ENCODE results near the gene TAGLN. TPM values are rescaled to one million over a fixed set of nuclear protein-coding genes. Genes with fewer than 3 reads are reported as not detected.

Gene TAGLN
- total RNA-seq, 2 donors from 2014 or later = 1.5 to 5.4 TPM

DNA sequence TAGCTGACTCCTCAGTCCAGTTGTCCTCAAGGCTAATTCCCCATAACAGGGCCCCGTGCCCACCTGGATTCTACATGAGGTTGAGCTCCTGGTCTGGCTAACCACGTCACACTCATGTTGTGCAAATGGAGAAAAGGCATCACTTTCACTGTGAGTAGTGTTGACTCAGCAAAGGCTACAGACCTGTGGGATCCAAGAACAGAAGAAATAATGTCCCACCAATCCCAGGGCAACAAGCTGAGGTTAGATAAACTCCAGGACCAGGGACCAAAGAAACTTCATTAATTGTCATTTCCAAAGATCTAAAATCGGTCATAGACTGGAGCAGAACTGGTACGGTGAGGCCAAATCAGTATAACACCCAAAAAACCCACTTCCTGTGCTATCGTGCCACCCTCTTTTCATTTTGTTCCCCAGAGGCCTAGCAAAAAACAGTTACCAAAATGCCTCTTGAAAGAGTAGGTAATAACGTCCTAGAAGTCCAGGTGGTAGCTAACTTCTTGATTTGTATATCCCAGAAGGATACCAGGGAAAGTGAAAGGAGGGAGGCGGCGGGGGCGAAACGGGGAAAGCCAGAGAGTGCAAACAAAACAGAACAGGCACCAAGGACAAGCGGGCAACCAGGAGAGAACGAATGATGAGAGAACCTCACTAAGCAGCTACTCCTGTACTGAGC lies 31.3 kb downstream of the TAGLN start:
- peak; percentile 67 to 68 for DNase-seq (ENCODE audit: low spot score in 2 of 2)
- Mint-ChIP-seq H3K9me3 (no peaks in the 10 kb centered on the region), H3K27ac (peak overlapping the region; percentile 96 to 100), H3K36me3 (peaks cover 46 to 50% of the 10 kb centered on the region in 2 donors)
- peak; percentile 71 to 74 for ATAC-seq

DNA sequence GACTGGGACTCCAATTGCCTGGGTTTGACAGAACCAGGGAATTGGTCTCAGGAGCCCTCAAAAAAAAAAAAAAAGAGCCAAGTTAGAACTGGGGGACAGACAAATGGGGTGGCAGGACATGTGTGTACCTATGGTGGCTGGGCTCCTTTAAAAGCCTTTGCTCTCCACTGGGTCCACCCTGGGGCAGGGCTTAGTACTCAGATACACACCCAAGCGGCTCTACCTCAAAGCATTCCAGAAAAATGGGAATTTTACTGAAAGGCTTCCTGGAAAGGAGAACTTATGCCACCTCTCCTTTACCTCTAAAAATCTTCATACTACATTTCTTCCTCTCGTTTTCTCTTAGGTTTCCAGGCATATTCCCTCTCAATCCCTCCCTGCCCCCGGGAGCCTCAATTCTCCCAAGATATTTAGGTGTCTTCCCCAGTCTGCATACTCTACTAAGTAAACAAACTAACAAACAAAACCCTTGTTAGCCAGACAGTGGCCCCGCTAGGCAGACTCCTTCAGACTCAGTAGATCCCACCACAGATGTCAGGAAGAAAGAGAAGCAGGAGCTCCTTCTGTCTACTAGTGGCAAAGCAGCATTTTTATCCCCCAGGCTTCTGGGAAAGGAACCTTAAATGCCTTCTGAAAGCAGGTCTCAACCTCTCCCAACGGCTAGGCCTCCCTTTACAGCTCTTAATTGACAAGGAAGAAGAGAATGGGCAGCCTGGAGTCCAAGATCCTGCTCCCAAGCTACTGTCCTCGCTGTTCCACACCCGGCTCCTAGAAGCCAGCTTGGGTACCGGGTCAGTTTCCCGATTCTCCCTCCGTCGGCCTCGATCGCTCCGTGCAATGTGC lies 32.0 kb downstream of the TAGLN start:
- Mint-ChIP-seq H3K27ac (peak overlapping the region; percentile 96 to 100), H3K36me3 (peaks cover 45 to 50% of the 10 kb centered on the region in 2 donors), H3K9me3 (no peaks in the 10 kb centered on the region)
- DNase-seq (ENCODE audit: low spot score in 2 of 2) = peak in 1 of 2 donors; percentile 26
- ATAC-seq = peak in 1 of 2 donors; percentile 5

DNA sequence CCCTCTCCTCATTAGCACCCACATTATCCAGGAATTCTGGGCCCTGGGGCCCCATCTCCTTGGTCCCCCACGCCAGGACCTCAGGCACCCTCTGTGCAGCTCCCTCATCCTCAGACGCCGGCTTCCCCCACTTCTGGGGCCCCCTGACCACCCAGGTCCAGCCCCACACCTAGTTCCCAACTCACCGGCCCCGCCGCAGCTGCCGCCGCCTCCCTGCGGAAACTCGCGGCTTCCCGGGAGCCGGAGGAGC lies 32.6 kb downstream of the TAGLN start, which contains the start of gene PCSK7:
Gene PCSK7 (minus strand): TSS at position 232 of the 250 bp plus-strand sequence. CDS start 2,229 bp downstream, outside the sequence.
- Mint-ChIP-seq H3K27ac (peak within 1 kb of the TSS; percentile 96 to 100), H3K36me3 (peaks cover 41 to 45% of the 10 kb centered on the region in 2 donors), H3K9me3 (no peaks in the 10 kb centered on the region)
- no peak for ATAC-seq
- peak in 1 of 2 donors; percentile 70 for DNase-seq (ENCODE audit: low spot score in 2 of 2)

DNA sequence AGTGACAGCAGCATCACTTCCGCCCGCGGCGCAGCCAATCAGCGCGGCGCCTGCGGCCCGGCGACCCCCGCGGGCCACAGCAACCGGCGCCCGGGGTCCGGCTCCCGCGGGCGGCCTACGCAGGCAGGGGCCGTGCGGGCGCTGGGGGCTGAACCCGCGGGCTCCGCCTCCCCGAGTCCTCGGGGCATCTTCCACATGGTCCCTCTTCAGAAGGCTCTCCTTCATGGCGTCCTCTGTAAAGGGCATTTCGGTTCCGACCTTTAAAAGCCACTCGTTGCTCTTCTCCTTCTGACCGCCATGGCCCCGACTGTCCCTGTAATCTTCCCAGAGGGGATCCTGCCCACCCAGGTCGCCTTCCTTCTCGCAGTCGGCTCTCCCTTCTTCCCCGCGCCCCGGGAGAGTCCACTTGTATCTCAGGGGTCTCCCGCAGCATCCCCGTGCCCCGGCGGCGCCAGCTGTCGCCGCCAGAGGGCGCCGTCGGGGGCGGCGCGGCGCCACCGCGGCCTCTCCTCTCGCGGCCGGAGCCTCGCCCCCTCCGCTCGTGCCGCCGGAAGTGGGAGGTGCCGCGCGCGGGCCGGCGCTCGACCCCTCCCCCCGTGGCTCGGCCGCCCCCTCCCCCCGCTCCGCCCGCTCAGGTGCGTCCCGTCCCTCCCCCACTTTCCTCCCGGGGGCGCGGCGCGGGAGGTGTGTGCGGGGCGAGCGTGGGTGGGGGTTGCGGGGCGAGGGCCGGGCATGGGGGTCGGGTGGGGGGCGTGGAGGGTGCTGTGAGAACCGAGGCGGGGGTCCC lies 33.1 kb downstream of the TAGLN start, which contains the start of gene RNF214:
Gene RNF214 (plus strand): TSS at position 580 of the 787 bp plus-strand sequence. CDS start 1,602 bp downstream, outside the sequence.
- Mint-ChIP-seq H3K36me3 (peaks cover 37 to 41% of the 10 kb centered on the region in 2 donors), H3K27ac (peak within 1 kb of the TSS; percentile 96 to 100), H3K9me3 (no peaks in the 10 kb centered on the region)
- ATAC-seq = peak; percentile 67 to 76
- DNase-seq (ENCODE audit: low spot score in 2 of 2) = peak; percentile 80 to 84

DNA sequence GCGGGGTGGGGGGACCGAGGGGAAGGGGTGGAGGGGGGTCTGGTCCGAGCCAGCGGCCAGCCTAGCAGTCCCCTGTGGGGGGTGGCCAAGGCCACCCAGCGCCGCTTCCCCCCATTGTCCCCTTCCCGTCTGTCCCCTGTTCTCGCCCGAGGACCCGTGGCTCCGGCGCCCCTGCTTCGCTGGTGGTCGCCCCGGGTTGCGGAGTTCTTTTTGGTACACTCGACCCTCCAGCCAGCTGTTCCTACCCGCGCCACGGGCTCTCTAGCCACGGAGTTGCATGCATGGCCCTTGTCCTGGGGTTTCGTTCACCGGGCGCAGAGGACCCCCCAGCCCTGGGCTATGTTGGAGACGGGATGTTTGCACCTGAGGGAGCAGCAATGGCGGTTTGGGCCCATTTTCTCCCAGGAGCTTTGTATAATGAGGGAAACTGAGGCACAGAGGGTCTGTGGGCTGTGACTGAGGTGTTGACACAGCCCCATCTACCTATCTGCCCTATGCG lies 33.8 kb downstream of the TAGLN start:
- Mint-ChIP-seq H3K36me3 (peaks cover 34 to 39% of the 10 kb centered on the region in 2 donors), H3K27ac (peak overlapping the region; percentile 85 to 96), H3K9me3 (no peaks in the 10 kb centered on the region)
- DNase-seq (ENCODE audit: low spot score in 2 of 2) = no peak
- ATAC-seq = no peak

DNA sequence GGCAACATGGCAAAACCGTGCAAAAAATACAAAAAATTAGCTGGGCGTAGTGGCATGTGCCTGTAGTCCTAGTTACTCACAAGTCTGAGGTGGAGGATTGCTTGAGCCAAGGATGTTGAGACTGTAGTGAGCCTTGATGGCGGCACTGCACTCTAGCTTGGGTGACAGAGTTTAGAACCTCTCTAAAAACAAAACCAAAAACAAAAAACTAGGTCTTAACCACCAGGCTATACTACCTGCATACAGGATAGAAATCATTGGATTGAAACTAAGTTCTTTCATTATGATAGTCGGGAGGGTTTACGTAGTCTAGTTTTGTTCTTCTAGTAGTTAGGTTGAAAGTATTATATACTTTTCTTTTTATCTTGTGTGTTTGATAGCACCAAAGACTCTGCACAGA lies 39.1 kb downstream of the TAGLN start:
- Mint-ChIP-seq H3K27ac (no peak overlapping the region), H3K9me3 (no peaks in the 10 kb centered on the region), H3K36me3 (no peaks in the 10 kb centered on the region)
- DNase-seq (ENCODE audit: low spot score in 2 of 2) (no peak), ATAC-seq (peak in 1 of 2 donors; percentile 43)

GRCh38 chr11:117239295-117239694 lies 40.1 kb downstream of the TAGLN start:
- Mint-ChIP-seq H3K9me3 (no peaks in the 10 kb centered on the region), H3K27ac (no peak overlapping the region), H3K36me3 (peaks cover 3 to 4% of the 10 kb centered on the region in 2 donors)
- ATAC-seq = no peak
- DNase-seq (ENCODE audit: low spot score in 2 of 2) = no peak

DNA sequence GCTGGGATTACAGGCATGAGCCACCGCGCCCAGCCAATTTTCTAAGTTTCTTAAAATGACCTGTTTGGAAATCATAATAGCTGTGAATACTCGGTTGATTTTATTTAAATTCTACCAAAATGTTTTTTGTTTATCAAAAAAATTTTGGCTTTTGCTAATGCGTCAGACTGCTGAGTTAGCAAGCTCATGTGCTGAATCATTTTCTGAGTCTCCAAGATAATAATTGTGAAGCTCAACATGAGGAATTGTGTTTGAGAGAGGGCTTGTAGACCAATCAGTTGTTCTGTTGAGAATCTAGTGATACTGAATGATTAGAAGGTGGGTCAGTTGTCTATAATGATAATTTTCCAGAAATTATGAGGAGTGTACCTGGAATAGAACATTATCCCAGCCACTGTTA lies 49.2 kb downstream of the TAGLN start:
- Mint-ChIP-seq H3K36me3 (peaks cover 5 to 15% of the 10 kb centered on the region in 2 donors), H3K9me3 (no peaks in the 10 kb centered on the region), H3K27ac (no peak overlapping the region)
- DNase-seq (ENCODE audit: low spot score in 2 of 2) = no peak
- no peak for ATAC-seq

DNA sequence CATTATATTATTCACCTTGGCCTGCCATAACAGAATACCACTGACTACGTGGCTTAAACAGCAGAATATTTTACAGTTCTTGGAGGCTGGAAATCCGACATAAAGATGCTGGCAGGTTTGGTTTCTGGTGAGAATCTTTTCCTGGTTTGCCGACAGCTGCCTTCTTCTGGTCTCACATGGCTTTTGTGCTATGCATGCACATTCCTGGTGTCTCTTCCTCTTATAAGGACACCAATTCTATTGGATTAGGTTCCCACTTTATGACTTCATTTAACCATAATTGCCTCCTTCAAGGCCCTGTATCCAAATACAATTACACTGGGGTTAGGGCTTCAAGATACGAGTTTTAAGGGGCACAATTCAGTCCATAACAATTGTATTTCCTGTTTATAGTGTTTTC lies 50.4 kb downstream of the TAGLN start:
- Mint-ChIP-seq H3K27ac (peak overlapping the region in 1 of 2 donors; percentile 30), H3K36me3 (peaks cover 0 to 9% of the 10 kb centered on the region in 2 donors), H3K9me3 (no peaks in the 10 kb centered on the region)
- ATAC-seq (no peak), DNase-seq (ENCODE audit: low spot score in 2 of 2) (no peak)

DNA sequence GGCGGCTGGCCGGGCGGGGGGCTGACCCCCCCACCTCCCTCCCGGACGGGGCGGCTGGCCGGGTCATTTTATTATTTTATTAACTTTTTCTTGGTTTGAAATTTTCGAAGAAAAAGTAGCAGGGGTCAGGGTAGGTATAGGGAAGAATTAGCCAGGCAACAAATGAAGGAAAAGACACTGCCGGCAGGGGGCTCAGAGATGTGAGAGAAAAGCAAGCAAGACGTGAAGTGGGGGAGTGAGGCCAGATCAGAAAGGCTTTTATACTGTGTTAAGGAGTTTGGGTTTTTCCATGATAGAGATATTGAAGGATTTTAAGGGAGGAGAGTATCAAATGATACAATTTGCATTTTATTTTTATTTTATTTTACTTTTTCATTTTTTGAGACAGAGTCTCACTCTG lies 52.3 kb downstream of the TAGLN start:
- DNase-seq (ENCODE audit: low spot score in 2 of 2) (no peak), ATAC-seq (no peak)

GRCh38 chr11:117255966-117256365 lies 56.8 kb downstream of the TAGLN start:
- Mint-ChIP-seq H3K36me3 (no peaks in the 10 kb centered on the region), H3K27ac (peak overlapping the region in 1 of 2 donors; percentile 52), H3K9me3 (no peaks in the 10 kb centered on the region)
- ATAC-seq (no peak), DNase-seq (ENCODE audit: low spot score in 2 of 2) (no peak)

More for the DNA sequence above, 52.3 kb downstream of the TAGLN start:
- Mint-ChIP-seq H3K9me3 (no peaks in the 10 kb centered on the region), H3K27ac (no peak overlapping the region), H3K36me3 (peaks cover 0 to 9% of the 10 kb centered on the region in 2 donors)

- no peak for DNase-seq (ENCODE audit: low spot score in 2 of 2)
- ATAC-seq = no peak
- Mint-ChIP-seq H3K27ac (no peak overlapping the region), H3K9me3 (no peaks in the 10 kb centered on the region), H3K36me3 (no peaks in the 10 kb centered on the region)
Measured at GRCh38 chr11:117256573-117256972, 57.4 kb downstream of the TAGLN start.

Other genes with a start within 250 kb of the TAGLN start
- gene SIK3, start 100.9 kb upstream of the TAGLN start, total RNA-seq = 10 to 100 TPM; 14.6 to 39.5 TPM
- gene PAFAH1B2, start 55.1 kb upstream of the TAGLN start, total RNA-seq = 10 to 100 TPM; 63.4 to 64.5 TPM
- 10 to 100 TPM; 20.9 to 32.0 TPM for gene SIDT2, start 20.6 kb upstream of the TAGLN start, total RNA-seq
- 100 to 1,000 TPM; 126 to 201 TPM for gene PCSK7, start 32.7 kb downstream of the TAGLN start, total RNA-seq
- gene RNF214, start 33.3 kb downstream of the TAGLN start, total RNA-seq = 10 to 100 TPM; 13.3 to 21.6 TPM
- gene BACE1-AS, start 92.0 kb downstream of the TAGLN start, total RNA-seq = 1 to 10 TPM; 3.1 to 7.0 TPM
- gene BACE1, start 116.9 kb downstream of the TAGLN start, total RNA-seq = under 1 TPM; 0.11 to 0.39 TPM
- gene CEP164, start 128.5 kb downstream of the TAGLN start, total RNA-seq = 10 to 100 TPM; 20.1 to 30.1 TPM

Data from activated naive CD4-positive, alpha-beta T cell treated with anti-CD3 and anti-CD28 coated beads, Interleukin-2, amount 50 U/mL, for 72 hours (primary cell).